Tibial nerve (tissue), 4 donors: Measurements from ENCODE around the gene ASF1A. TPM values are rescaled to one million over a fixed set of nuclear protein-coding genes. Genes with fewer than 3 reads are reported as not detected.

Experiments
- DNase-seq, 2 donors: peaks; one replicate each; pipeline ENCODE4 v3.0.0-alpha.2; 2019; ENCODE audit warnings: low spot score in 2 of 2
- H3K27ac ChIP-seq, 4 donors: fragments of 200-600 bp; sonication (generic) in 3 of 4; one replicate each; pipeline ENCODE4 v1.5.1; 2017 to 2019; ENCODE audit warnings: mild to moderate bottlenecking in 1 of 4
- H3K27me3 ChIP-seq, 2 donors: fragments of 200-600 bp; sonication (generic) in 1 of 2; one replicate each; pipeline versions ENCODE4 v1.5.1 to v1.6.0; 2017 to 2019
- H3K36me3 ChIP-seq, 3 donors: fragments of 200-600 bp; sonication (generic); one replicate each; pipeline ENCODE4 v1.5.1; 2018 to 2019
- H3K4me1 ChIP-seq, 4 donors: fragments of 200-600 bp; sonication (generic) in 3 of 4; one replicate each; pipeline ENCODE4 v1.5.1; 2017 to 2019
- H3K4me3 ChIP-seq, 4 donors: fragments of 200-600 bp; sonication (generic) in 3 of 4; one replicate each; pipeline ENCODE4 v1.5.1; 2017 to 2019; ENCODE audit warnings: mild to moderate bottlenecking in 1 of 4, moderate library complexity in 1 of 4
- H3K9me3 ChIP-seq, 4 donors: fragments of 200-600 bp; sonication (generic) in 3 of 4; one replicate each; pipeline ENCODE4 v1.5.1; 2017 to 2019
- EP300 ChIP-seq, 2 donors: sonication (generic); formaldehyde crosslinking; IDR thresholded peaks; one replicate each; pipeline ENCODE4 v1.6.1; 2017; ENCODE audit warnings: antibody characterized with exemption in 2 of 2, mild to moderate bottlenecking in 1 of 2
- POLR2A ChIP-seq, 2 donors: fragments of 450-650 bp; IDR thresholded peaks; one replicate each; pipeline ENCODE4 v1.6.1; 2017; ENCODE audit warnings: antibody characterized with exemption in 2 of 2, mild to moderate bottlenecking in 2 of 2, moderate library complexity in 2 of 2
- WGBS, 2 donors: methylation state at CpG; one replicate each; pipeline ENCODE4 v1.1.5; 2018; 5-methylcytosine and 5-hydroxymethylcytosine counted together
- total RNA-seq, 4 donors: library from RNA; depleted of rRNA; stranded (reverse); fragments of >200 nt; gene quantifications; one replicate each; pipeline ENCODE4 v1.1.0, GENCODE V29; 2016
- TF ChIP-seq, protein P1 (sequence below), 5 experiments: fragments of 200-600 bp in 3 of 5; fragments of 450-650 bp in 2 of 5; sonication (generic) in 3 of 5; IDR thresholded peaks; one replicate each; pipeline ENCODE4 v1.5.1; 2016 to 2019; ENCODE audit warnings: antibody characterized with exemption in 5 of 5, mild to moderate bottlenecking in 3 of 5, moderate library complexity in 2 of 5

ASF1A gene
- total RNA-seq, 4 donors from 2014 or later, result 8.6 to 14.2 (median 13.0) TPM

DNA sequence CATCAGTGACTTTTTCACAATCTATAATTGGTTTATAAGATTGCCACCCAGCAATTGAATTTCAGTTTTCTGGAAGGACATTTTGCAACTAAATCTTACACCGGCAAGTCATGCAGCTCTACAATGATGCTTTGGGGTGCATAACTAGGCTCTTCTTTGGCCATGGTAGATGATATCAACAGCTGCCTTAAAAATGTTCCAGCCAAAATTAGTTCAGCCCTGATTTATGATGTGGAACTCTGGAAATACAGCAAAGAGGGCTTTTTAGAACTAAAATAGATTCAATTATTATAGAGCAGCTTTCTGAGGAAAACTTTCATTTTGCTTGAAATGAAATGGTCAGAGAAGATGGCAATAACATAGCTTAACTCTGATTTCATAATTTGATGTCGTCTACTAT is 59.4 kb downstream of the ASF1A start:
- no peak for DNase-seq
- H3K4me1 ChIP-seq, result no peaks in the 10 kb centered on the region
- TF ChIP-seq EP300 (IDR thresholded peaks at IDR 0.05), result no peak
- no peak for TF ChIP-seq POLR2A (IDR thresholded peaks at IDR 0.05)
- TF ChIP-seq, protein P1, sequence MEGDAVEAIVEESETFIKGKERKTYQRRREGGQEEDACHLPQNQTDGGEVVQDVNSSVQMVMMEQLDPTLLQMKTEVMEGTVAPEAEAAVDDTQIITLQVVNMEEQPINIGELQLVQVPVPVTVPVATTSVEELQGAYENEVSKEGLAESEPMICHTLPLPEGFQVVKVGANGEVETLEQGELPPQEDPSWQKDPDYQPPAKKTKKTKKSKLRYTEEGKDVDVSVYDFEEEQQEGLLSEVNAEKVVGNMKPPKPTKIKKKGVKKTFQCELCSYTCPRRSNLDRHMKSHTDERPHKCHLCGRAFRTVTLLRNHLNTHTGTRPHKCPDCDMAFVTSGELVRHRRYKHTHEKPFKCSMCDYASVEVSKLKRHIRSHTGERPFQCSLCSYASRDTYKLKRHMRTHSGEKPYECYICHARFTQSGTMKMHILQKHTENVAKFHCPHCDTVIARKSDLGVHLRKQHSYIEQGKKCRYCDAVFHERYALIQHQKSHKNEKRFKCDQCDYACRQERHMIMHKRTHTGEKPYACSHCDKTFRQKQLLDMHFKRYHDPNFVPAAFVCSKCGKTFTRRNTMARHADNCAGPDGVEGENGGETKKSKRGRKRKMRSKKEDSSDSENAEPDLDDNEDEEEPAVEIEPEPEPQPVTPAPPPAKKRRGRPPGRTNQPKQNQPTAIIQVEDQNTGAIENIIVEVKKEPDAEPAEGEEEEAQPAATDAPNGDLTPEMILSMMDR (IDR thresholded peaks at IDR 0.05), result no peak
- peaks cover 0 to 16% (median 0%) of the 10 kb centered on the region in 4 donors for H3K9me3 ChIP-seq
- H3K36me3 ChIP-seq, result no peaks in the 10 kb centered on the region
- H3K27ac ChIP-seq, result no peak overlapping the region
- WGBS, 2 donors, result 70 to 82% methylated on average over 2 of the region's 2 CpGs
- no peaks in the 10 kb centered on the region for H3K27me3 ChIP-seq
- H3K4me3 ChIP-seq, result no peak overlapping the region

Other genes starting within 250 kb of the ASF1A start
- 10 to 100 TPM; 26.7 to 47.4 (median 37.8) TPM for gene CEP85L, start 242.6 kb upstream of the ASF1A start, total RNA-seq
- 10 to 100 TPM; 11.2 to 18.0 (median 17.4) TPM for gene MCM9, start 41.0 kb downstream of the ASF1A start, total RNA-seq
- 10 to 100 TPM in 2 of 4 donors, 1 to 10 TPM in 2; 3.6 to 11.2 (median 8.3) TPM for gene FAM184A, start 184.5 kb downstream of the ASF1A start, total RNA-seq